ENCODE data around the gene ZNF70. TPM values are rescaled to one million over a fixed set of nuclear protein-coding genes. Genes with fewer than 3 reads are reported as not detected.

Gene ZNF70
- total and polyA plus RNA-seq, 10 of the 15 experiments (the other 5 are each of a cell fraction or from before 2014, with no cell fraction given), result 0.15 to 2.3 (median 0.85) TPM

GRCh38 chr22:23750367-23750713 is 572 bp downstream of the ZNF70 start:
- 0% methylated on average over 5 of the region's 5 CpGs for WGBS (ENCODE audit: insufficient coverage, insufficient replicate concordance, low lambda C conversion rate, missing lambda C conversion rate)
- Histone ChIP-seq H3K4me2 (ENCODE audit: control insufficient read depth, insufficient read depth) (peak overlapping the region; percentile 73), H3K9ac (ENCODE audit: control insufficient read depth, insufficient read depth, low read length) (peak overlapping the region; percentile 42; the same call in 1 of the 2 replicates), H3K27me3 (replicated peaks in 1 of 2; ENCODE audit: control insufficient read depth in 2 of 2, insufficient read depth in 2 of 2, low read length in 1 of 2) (no peaks in the 10 kb centered on the region), H3K79me2 (ENCODE audit: control insufficient read depth, insufficient read depth, low read length) (no peaks in the 10 kb centered on the region), H3K36me3 (ENCODE audit: control insufficient read depth in 2 of 2, insufficient read depth in 2 of 2, low read length in 1 of 2) (no peaks in the 10 kb centered on the region), H2AFZ (ENCODE audit: control insufficient read depth, low read depth, low read length) (peak overlapping the region; percentile 72), H4K20me1 (ENCODE audit: control insufficient read depth, insufficient read depth) (no peaks in the 10 kb centered on the region), H3K4me1 (ENCODE audit: control insufficient read depth, insufficient read depth, low read length) (peaks cover 30% of the 10 kb centered on the region), H3K9me3 (replicated peaks; ENCODE audit: control insufficient read depth, insufficient read depth, low read length) (no peaks in the 10 kb centered on the region), H3K27ac (ENCODE audit: control insufficient read depth, insufficient read depth) (no peak overlapping the region), H3K4me3 (peak overlapping the region; percentile 81)
- ATAC-seq (no peak), FAIRE-seq (no peak), DNase-seq (ENCODE audit: low read depth, low spot score) (no peak)
- ChIA-PET CTCF (no interaction called here), RAD21 (ENCODE audit: unreplicated experiment) (interaction anchor here (1.0 to 1.4 kb wide), 3 partner anchors 13 to 37 kb away, joined by 4 to 7 read pairs (median 5); no protein-coding TSS in a partner anchor), POLR2A (interaction anchor here (1.6 kb wide), 1 partner anchor 34 kb away, joined by 12 read pairs; no protein-coding TSS in a partner anchor), SMC1A (ENCODE audit: uncharacterized antibody, unreplicated experiment) (interaction anchor here (0.7 to 1.3 kb wide), 2 partner anchors 97 to 107 kb away, joined by 3 read pairs; partner anchors contain the start of gene SLC2A11)
- intact Hi-C loops (cut with micrococcal nuclease; ENCODE audit: unreplicated experiment) (loop anchor here (2.0 kb wide), 1 partner anchor 16 kb away; the partner anchor contains the start of gene CHCHD10), in situ Hi-C loops (cut with MboI) (no loop called here)
- BruUV-seq (replicated peaks), result no TSS peak
- TF ChIP-seq BACH1 (IDR thresholded peaks at IDR 0.05; ENCODE audit: borderline replicate concordance), result no peak
- no peak for TF ChIP-seq NFYB (IDR thresholded peaks at IDR 0.05; ENCODE audit: insufficient read depth, low read depth, low read length)
- no peak for TF ChIP-seq STAT1 (conservative IDR thresholded peaks at IDR 0.05)
- TF ChIP-seq CEBPB (IDR thresholded peaks at IDR 0.05; ENCODE audit: borderline replicate concordance in 1 of 2, low read depth in 2 of 2, low read length in 2 of 2), result no peak
- TF ChIP-seq GATAD2B (conservative IDR thresholded peaks at IDR 0.05; ENCODE audit: low read depth), result no peak
- no peak for TF ChIP-seq TBL1XR1 (IDR thresholded peaks at IDR 0.05; ENCODE audit: low read depth, low read length)
- TF ChIP-seq EP300 (IDR thresholded peaks at IDR 0.05; ENCODE audit: borderline replicate concordance in 1 of 2, control insufficient read depth in 1 of 2, low read depth in 2 of 2, low read length in 2 of 2), result no peak
- no peak for TF ChIP-seq CHD2 (IDR thresholded peaks at IDR 0.05; ENCODE audit: borderline replicate concordance, low read depth, low read length)
